GM20000 (cell line): ENCODE data around the gene TRUB1.

ENCODE experiments used
- DNase-seq: peaks from one replicate; pipeline ENCODE4 v3.0.0; 2012; ENCODE audit warnings: low spot score
- TF ChIP-seq, protein P1 (sequence below): IDR thresholded peaks from 2 replicates; pipeline ENCODE4 v1.5.1; 2012; ENCODE audit warnings: mild to moderate bottlenecking, control low read depth; ENCODE audit errors: extremely low read depth, missing control alignments

Gene TRUB1

DNA sequence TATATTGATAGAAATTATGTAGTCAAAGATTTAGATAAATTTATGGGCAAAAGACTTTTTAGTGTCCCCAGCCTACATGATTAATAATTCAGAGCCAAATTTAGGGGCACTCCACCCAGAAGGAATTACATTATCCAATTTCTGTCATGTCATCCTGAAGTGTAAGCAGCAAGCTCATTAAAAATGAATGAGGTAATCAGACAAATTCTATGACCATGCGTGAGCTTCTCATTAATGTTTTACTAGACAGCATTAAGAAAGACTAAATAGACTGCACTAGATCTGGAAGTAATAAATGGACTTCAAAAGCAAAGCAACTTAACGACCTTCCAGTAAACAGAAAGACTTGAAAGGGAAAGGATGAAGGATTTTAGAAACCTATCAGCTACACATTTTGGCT is 22.7 kb upstream of the TRUB1 start:
- TF ChIP-seq, protein P1, sequence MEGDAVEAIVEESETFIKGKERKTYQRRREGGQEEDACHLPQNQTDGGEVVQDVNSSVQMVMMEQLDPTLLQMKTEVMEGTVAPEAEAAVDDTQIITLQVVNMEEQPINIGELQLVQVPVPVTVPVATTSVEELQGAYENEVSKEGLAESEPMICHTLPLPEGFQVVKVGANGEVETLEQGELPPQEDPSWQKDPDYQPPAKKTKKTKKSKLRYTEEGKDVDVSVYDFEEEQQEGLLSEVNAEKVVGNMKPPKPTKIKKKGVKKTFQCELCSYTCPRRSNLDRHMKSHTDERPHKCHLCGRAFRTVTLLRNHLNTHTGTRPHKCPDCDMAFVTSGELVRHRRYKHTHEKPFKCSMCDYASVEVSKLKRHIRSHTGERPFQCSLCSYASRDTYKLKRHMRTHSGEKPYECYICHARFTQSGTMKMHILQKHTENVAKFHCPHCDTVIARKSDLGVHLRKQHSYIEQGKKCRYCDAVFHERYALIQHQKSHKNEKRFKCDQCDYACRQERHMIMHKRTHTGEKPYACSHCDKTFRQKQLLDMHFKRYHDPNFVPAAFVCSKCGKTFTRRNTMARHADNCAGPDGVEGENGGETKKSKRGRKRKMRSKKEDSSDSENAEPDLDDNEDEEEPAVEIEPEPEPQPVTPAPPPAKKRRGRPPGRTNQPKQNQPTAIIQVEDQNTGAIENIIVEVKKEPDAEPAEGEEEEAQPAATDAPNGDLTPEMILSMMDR, result no peak

DNA sequence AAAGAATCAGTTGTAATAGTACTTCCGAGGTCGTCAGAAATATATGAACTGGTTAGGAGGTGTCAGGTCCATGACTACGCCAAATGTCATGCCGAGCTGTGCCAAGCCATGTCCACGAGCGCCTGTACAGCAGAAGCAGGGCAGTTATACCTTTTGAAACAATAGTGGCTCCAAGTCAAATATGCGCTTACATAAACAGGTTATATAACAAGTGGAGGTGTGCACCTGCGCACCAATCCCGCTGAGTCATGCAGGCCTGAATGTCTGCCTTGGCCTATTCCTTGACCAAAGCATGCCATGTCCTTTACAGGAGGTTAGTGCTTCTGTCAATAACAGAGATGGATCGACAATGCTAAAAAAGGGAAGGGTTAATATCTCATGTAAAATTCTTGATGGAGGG is 21.3 kb upstream of the TRUB1 start:
- TF ChIP-seq, protein P1, result no peak
- DNase-seq, result no peak

More for the DNA sequence above, 22.7 kb upstream of the TRUB1 start:
- no peak for DNase-seq

DNA sequence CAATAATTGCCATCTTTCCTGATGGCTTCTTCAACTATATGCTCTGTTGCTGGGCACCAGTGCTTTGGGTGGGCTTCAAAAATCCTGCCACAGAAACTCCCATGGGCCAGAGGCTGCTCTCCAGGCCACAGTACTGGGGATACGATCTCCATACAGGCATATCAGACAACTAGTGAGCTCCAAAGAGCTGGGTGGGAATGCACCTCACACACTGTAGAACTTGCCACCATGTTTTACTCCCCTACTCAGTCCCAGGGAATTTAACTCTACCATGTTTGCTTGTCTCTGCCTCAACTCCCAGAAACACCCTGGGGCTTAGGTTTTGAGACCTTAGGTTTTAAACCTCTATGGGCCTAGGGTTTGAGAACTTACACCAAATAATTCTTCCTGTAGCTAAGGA is 20.5 kb upstream of the TRUB1 start:
- TF ChIP-seq, protein P1, result no peak
- no peak for DNase-seq

- TF ChIP-seq, protein P1, result no peak
- DNase-seq, result no peak
Measured at GRCh38 chr10:114917927-114918672, 19.9 kb upstream of the TRUB1 start.

DNA sequence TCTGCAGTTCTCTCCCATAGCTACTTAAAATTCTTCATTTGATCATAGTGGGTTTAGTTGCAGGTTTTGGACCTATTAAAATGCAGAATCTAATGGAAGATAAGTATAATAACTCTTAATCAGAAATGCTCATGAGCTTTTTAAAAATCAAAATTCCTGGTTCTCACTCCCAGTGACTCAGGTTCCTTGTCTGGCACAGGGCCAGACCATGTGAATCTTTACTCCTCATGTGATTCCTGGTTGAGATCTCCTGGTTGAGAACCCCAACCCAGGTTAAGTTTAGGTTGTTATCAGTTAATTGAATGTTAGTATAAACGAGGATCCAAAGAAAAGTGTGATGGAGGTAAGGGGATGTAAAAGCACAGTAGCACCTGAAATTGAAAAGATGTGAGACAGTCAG is 17.5 kb upstream of the TRUB1 start:
- DNase-seq, result no peak
- TF ChIP-seq, protein P1, result no peak

GRCh38 chr10:114922003-114922402 is 16.0 kb upstream of the TRUB1 start:
- TF ChIP-seq, protein P1, result no peak
- no peak for DNase-seq

GRCh38 chr10:114923551-114923950 is 14.4 kb upstream of the TRUB1 start:
- no peak for DNase-seq
- TF ChIP-seq, protein P1, result no peak
